ENCODE results near the gene GPR52.

GPR52 gene

GRCh38 chr1:174491606-174492005, 43.8 kb downstream of the GPR52 start:
- TF ChIP-seq CTCF (IDR thresholded peaks at IDR 0.05; ENCODE audit: poor library complexity, severe bottlenecking): no peak
- no peak for ATAC-seq (ENCODE audit: low read depth)
- DNase-seq (ENCODE audit: low spot score): no peak
- no peaks in the 10 kb centered on the region for H3K9me3 ChIP-seq (ENCODE audit: severe bottlenecking)
- H3K27ac ChIP-seq (ENCODE audit: poor library complexity, severe bottlenecking): no peak overlapping the region
- no peaks in the 10 kb centered on the region for H3K36me3 ChIP-seq (ENCODE audit: low read depth)
- H3K4me3 ChIP-seq (ENCODE audit: severe bottlenecking): no peak overlapping the region
- no peaks in the 10 kb centered on the region for H3K27me3 ChIP-seq (ENCODE audit: insufficient read depth, poor library complexity, severe bottlenecking)
- no peaks in the 10 kb centered on the region for H3K4me1 ChIP-seq (ENCODE audit: insufficient read depth, poor library complexity, severe bottlenecking)

- no peak for TF ChIP-seq CTCF (IDR thresholded peaks at IDR 0.05; ENCODE audit: poor library complexity, severe bottlenecking)
- Histone ChIP-seq H3K27me3 (ENCODE audit: insufficient read depth, poor library complexity, severe bottlenecking) (no peaks in the 10 kb centered on the region), H3K9me3 (ENCODE audit: severe bottlenecking) (no peaks in the 10 kb centered on the region), H3K36me3 (ENCODE audit: low read depth) (no peaks in the 10 kb centered on the region), H3K4me1 (ENCODE audit: insufficient read depth, poor library complexity, severe bottlenecking) (no peaks in the 10 kb centered on the region), H3K27ac (ENCODE audit: poor library complexity, severe bottlenecking) (no peak overlapping the region), H3K4me3 (ENCODE audit: severe bottlenecking) (no peak overlapping the region)
- ATAC-seq (ENCODE audit: low read depth): no peak
- DNase-seq (ENCODE audit: low spot score): no peak
Measured at GRCh38 chr1:174497478-174497877, 49.7 kb downstream of the GPR52 start.

Data from RWPE2 (cell line).